ENCODE data around the gene GCNT1. TPM values are rescaled to one million over a fixed set of nuclear protein-coding genes. Genes with fewer than 3 reads are reported as not detected.

Gene GCNT1
- total and polyA plus RNA-seq, 4 experiments from 2014 or later: 3.4 to 9.3 (median 7.5) TPM

- Mint-ChIP-seq H3K36me3 (no peaks in the 10 kb centered on the region), H3K9me3 (peaks cover 0 to 4% (median 0%) of the 10 kb centered on the region in 8 donors), H3K27ac (no peak overlapping the region), H3K4me1 (peaks cover 16 to 59% (median 30%) of the 10 kb centered on the region in 4 donors), H3K27me3 (no peaks in the 10 kb centered on the region), H3K4me3 (no peak overlapping the region)
- intact Hi-C loops (cut with micrococcal nuclease): no loop called here
- no peaks in the 10 kb centered on the region for H3K27me3 ChIP-seq (ENCODE audit: insufficient read depth, low read length)
- POLR2A ChIA-PET (ENCODE audit: partially characterized antibody): no interaction called here
- no peak overlapping the region for H3K27ac ChIP-seq (ENCODE audit: low read depth, low read length)
- no peak for DNase-seq
- no peak overlapping the region for H3K4me3 ChIP-seq (ENCODE audit: low read length in 2 of 2)
- peaks cover 32% of the 10 kb centered on the region for H3K4me1 ChIP-seq (ENCODE audit: insufficient read depth, low read length)
- H3K36me3 ChIP-seq (ENCODE audit: insufficient read depth, low read length): no peaks in the 10 kb centered on the region
- no peaks in the 10 kb centered on the region for H3K9me3 ChIP-seq (ENCODE audit: control insufficient read depth in 1 of 2, low read length in 2 of 2)
- CTCF ChIA-PET (ENCODE audit: partially characterized antibody): interaction anchor here (0.8 to 2.5 kb wide), 8 partner anchors 10 to 273 kb away, joined by 3 to 11 read pairs (median 4); partner anchors contain the start of gene RFK
These were observed 39.1 kb upstream of the GCNT1 start for GRCh38 chr9:76419782-76420380.

GRCh38 chr9:76423216-76424177 lies 35.5 kb upstream of the GCNT1 start:
- ChIA-PET CTCF (ENCODE audit: partially characterized antibody) (interaction anchor here (0.8 kb wide), 1 partner anchor 29 kb away, joined by 3 read pairs; the partner anchor contains the start of gene RFK), POLR2A (ENCODE audit: partially characterized antibody) (interaction anchor here (1.3 kb wide), 1 partner anchor 29 kb away, joined by 5 read pairs; the partner anchor contains the start of gene RFK)
- Histone ChIP-seq H3K4me1 (ENCODE audit: insufficient read depth, low read length) (peaks cover 18% of the 10 kb centered on the region), H3K27me3 (ENCODE audit: insufficient read depth, low read length) (no peaks in the 10 kb centered on the region), H3K9me3 (ENCODE audit: control insufficient read depth in 1 of 2, low read length in 2 of 2) (no peaks in the 10 kb centered on the region), H3K36me3 (ENCODE audit: insufficient read depth, low read length) (no peaks in the 10 kb centered on the region), H3K4me3 (ENCODE audit: low read length in 2 of 2) (no peak overlapping the region), H3K27ac (ENCODE audit: low read depth, low read length) (no peak overlapping the region)
- no peaks in the 10 kb centered on the region for H3K36me3 Mint-ChIP-seq
- peak in 3 of 5 donors; percentile 21 to 46 (median 39) for DNase-seq
- peak overlapping the region in 4 of 7 donors; percentile 5 to 81 (median 42) for H3K27ac Mint-ChIP-seq
- H3K4me3 Mint-ChIP-seq: peak overlapping the region in 6 of 8 donors; percentile 3 to 59 (median 26)
- intact Hi-C loops (cut with micrococcal nuclease): no loop called here
- no peaks in the 10 kb centered on the region for H3K9me3 Mint-ChIP-seq
- H3K27me3 Mint-ChIP-seq: no peaks in the 10 kb centered on the region
- H3K4me1 Mint-ChIP-seq: peaks cover 11 to 33% (median 16%) of the 10 kb centered on the region in 4 donors

- Mint-ChIP-seq H3K4me1 (peaks cover 11 to 26% (median 16%) of the 10 kb centered on the region in 4 donors), H3K4me3 (peak overlapping the region in 1 of 8 donors; percentile 56), H3K36me3 (no peaks in the 10 kb centered on the region), H3K9me3 (no peaks in the 10 kb centered on the region), H3K27ac (peak overlapping the region in 4 of 7 donors; percentile 5 to 76 (median 24)), H3K27me3 (no peaks in the 10 kb centered on the region)
- no peaks in the 10 kb centered on the region for H3K36me3 ChIP-seq (ENCODE audit: insufficient read depth, low read length)
- intact Hi-C loops (cut with micrococcal nuclease): no loop called here
- H3K4me1 ChIP-seq (ENCODE audit: insufficient read depth, low read length): peaks cover 18% of the 10 kb centered on the region
- no peaks in the 10 kb centered on the region for H3K9me3 ChIP-seq (ENCODE audit: control insufficient read depth in 1 of 2, low read length in 2 of 2)
- H3K4me3 ChIP-seq (ENCODE audit: low read length in 2 of 2): no peak overlapping the region
- no peak overlapping the region for H3K27ac ChIP-seq (ENCODE audit: low read depth, low read length)
- CTCF ChIA-PET (ENCODE audit: partially characterized antibody): interaction anchor here (1.9 kb wide), 1 partner anchor 30 kb away, joined by 5 read pairs; the partner anchor contains the start of gene RFK
- POLR2A ChIA-PET (ENCODE audit: partially characterized antibody): no interaction called here
- no peaks in the 10 kb centered on the region for H3K27me3 ChIP-seq (ENCODE audit: insufficient read depth, low read length)
- no peak for DNase-seq
These were observed 34.5 kb upstream of the GCNT1 start for GRCh38 chr9:76424491-76424890.

DNA sequence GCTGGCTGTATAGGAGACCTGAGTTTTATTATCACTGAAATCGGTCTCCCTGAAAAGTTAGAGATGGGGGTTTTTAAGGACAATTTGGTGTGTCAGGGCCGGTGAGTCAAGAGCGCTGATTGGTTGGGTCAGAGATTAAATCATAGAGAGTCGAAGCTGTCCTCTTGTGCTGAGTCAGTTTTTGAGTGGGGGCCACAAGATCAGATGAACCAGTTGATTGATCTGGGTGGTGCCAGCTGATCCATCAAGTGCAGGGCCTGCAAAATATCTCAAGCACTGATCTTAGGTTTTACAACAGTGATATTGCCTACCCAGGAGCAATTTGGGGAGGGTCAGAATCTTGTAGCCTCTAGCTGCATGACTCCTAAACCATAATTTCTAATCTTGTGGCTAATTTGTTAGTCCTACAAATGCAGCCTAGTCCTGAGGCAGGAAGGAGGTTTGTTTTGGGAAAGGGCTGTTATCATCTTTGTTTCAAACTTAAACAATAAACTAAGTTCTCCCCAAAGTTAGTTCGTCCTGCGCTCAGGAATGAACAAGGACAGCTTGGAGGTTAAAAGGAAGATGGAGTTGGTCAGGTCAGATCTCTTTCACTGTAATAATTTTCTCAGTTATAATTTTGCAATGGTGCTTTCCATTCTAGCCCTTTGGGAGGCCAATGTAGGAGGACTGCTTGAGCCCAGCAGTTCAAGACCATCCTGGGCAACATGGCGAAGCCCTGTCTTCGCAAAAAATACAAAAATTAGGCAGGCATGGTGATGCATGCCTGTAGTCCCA lies 33.1 kb upstream of the GCNT1 start:
- Mint-ChIP-seq H3K27me3 (no peaks in the 10 kb centered on the region), H3K4me1 (peaks cover 11 to 22% (median 16%) of the 10 kb centered on the region in 4 donors), H3K27ac (peak overlapping the region in 1 of 7 donors; percentile 5), H3K36me3 (no peaks in the 10 kb centered on the region), H3K4me3 (no peak overlapping the region), H3K9me3 (no peaks in the 10 kb centered on the region)
- CTCF ChIA-PET (ENCODE audit: partially characterized antibody): interaction anchor here (1.9 kb wide), 1 partner anchor 31 kb away, joined by 5 read pairs; the partner anchor contains the start of gene RFK
- POLR2A ChIA-PET (ENCODE audit: partially characterized antibody): no interaction called here
- no peak overlapping the region for H3K4me3 ChIP-seq (ENCODE audit: low read length in 2 of 2)
- no peak for DNase-seq
- peaks cover 18% of the 10 kb centered on the region for H3K4me1 ChIP-seq (ENCODE audit: insufficient read depth, low read length)
- no peak overlapping the region for H3K27ac ChIP-seq (ENCODE audit: low read depth, low read length)
- no peaks in the 10 kb centered on the region for H3K9me3 ChIP-seq (ENCODE audit: control insufficient read depth in 1 of 2, low read length in 2 of 2)
- intact Hi-C loops (cut with micrococcal nuclease): no loop called here
- no peaks in the 10 kb centered on the region for H3K27me3 ChIP-seq (ENCODE audit: insufficient read depth, low read length)
- no peaks in the 10 kb centered on the region for H3K36me3 ChIP-seq (ENCODE audit: insufficient read depth, low read length)

DNA sequence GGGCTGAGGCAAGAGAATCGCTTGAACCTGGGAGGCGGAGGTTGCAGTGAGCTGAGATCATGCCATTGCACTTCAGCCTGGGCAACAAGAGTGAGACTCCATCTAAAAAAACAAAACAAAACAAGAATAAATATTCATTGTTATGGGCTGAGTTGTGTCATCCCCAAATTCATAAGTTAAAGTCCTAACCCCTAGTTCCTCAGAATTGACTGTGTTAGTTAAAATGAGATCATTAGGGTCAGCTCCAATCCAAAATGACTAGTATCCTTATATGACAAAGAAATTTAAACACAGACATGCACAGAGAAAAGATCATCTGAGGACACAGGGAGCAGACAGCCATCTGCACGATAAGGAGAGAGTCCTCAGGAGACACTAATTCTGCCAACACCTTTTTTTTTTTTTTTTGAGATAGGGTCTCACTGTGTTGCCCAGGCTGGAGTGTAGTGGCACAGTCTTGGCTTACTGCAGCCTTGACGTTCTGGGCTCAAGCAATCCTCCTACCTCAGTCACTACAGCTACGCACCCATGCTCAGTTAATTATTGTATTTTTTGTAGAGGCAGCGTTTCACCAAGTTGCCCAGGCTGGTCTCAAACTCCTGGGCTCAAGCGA lies 32.1 kb upstream of the GCNT1 start:
- no peaks in the 10 kb centered on the region for H3K27me3 ChIP-seq (ENCODE audit: insufficient read depth, low read length)
- DNase-seq: no peak
- ChIA-PET CTCF (ENCODE audit: partially characterized antibody) (interaction anchor here (1.5 kb wide), 1 partner anchor 232 kb away, joined by 6 read pairs; no protein-coding TSS in a partner anchor), POLR2A (ENCODE audit: partially characterized antibody) (no interaction called here)
- intact Hi-C loops (cut with micrococcal nuclease): no loop called here
- H3K27ac Mint-ChIP-seq: no peak overlapping the region
- peaks cover 11 to 22% (median 16%) of the 10 kb centered on the region in 4 donors for H3K4me1 Mint-ChIP-seq
- H3K27ac ChIP-seq (ENCODE audit: low read depth, low read length): no peak overlapping the region
- H3K9me3 Mint-ChIP-seq: no peaks in the 10 kb centered on the region
- no peaks in the 10 kb centered on the region for H3K9me3 ChIP-seq (ENCODE audit: control insufficient read depth in 1 of 2, low read length in 2 of 2)
- H3K36me3 Mint-ChIP-seq: no peaks in the 10 kb centered on the region
- H3K4me3 ChIP-seq (ENCODE audit: low read length in 2 of 2): no peak overlapping the region
- H3K4me1 ChIP-seq (ENCODE audit: insufficient read depth, low read length): peaks cover 18% of the 10 kb centered on the region
- H3K27me3 Mint-ChIP-seq: no peaks in the 10 kb centered on the region
- H3K36me3 ChIP-seq (ENCODE audit: insufficient read depth, low read length): no peaks in the 10 kb centered on the region
- no peak overlapping the region for H3K4me3 Mint-ChIP-seq

DNA sequence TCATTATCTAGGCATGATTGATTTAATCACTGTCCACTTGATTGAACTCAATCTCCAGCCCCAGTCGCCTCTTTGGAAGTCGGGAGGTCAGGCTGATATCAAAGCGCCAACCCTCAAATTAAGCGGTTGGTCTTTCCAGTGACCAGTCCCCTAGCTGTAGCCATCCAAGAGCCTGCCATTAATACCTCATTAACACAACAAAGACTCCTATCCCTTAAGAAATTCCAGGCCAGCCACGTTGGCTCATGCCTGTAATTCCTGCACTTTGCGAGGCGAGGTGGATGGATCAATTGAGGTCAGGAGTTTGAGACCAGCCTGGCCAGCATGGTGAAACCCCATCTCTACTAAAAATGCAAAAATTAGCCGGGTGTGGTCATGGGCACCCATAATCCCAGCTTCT lies 27.4 kb upstream of the GCNT1 start:
- no peaks in the 10 kb centered on the region for H3K9me3 ChIP-seq (ENCODE audit: control insufficient read depth in 1 of 2, low read length in 2 of 2)
- no peak for DNase-seq
- no peaks in the 10 kb centered on the region for H3K9me3 Mint-ChIP-seq
- H3K27me3 ChIP-seq (ENCODE audit: insufficient read depth, low read length): peaks cover 3% of the 10 kb centered on the region
- no peaks in the 10 kb centered on the region for H3K36me3 Mint-ChIP-seq
- no peaks in the 10 kb centered on the region for H3K4me1 Mint-ChIP-seq
- CTCF ChIA-PET (ENCODE audit: partially characterized antibody): no interaction called here
- no peak overlapping the region for H3K4me3 Mint-ChIP-seq
- intact Hi-C loops (cut with micrococcal nuclease): no loop called here
- peaks cover 3% of the 10 kb centered on the region in 2 donors for H3K27me3 Mint-ChIP-seq
- H3K4me1 ChIP-seq (ENCODE audit: insufficient read depth, low read length): no peaks in the 10 kb centered on the region
- no peak overlapping the region for H3K4me3 ChIP-seq (ENCODE audit: low read length in 2 of 2)
- no peak overlapping the region for H3K27ac ChIP-seq (ENCODE audit: low read depth, low read length)
- POLR2A ChIA-PET (ENCODE audit: partially characterized antibody): no interaction called here
- H3K36me3 ChIP-seq (ENCODE audit: insufficient read depth, low read length): no peaks in the 10 kb centered on the region
- no peak overlapping the region for H3K27ac Mint-ChIP-seq
